ENCODE data around the gene TRAF4.

The TRAF4 gene

DNA sequence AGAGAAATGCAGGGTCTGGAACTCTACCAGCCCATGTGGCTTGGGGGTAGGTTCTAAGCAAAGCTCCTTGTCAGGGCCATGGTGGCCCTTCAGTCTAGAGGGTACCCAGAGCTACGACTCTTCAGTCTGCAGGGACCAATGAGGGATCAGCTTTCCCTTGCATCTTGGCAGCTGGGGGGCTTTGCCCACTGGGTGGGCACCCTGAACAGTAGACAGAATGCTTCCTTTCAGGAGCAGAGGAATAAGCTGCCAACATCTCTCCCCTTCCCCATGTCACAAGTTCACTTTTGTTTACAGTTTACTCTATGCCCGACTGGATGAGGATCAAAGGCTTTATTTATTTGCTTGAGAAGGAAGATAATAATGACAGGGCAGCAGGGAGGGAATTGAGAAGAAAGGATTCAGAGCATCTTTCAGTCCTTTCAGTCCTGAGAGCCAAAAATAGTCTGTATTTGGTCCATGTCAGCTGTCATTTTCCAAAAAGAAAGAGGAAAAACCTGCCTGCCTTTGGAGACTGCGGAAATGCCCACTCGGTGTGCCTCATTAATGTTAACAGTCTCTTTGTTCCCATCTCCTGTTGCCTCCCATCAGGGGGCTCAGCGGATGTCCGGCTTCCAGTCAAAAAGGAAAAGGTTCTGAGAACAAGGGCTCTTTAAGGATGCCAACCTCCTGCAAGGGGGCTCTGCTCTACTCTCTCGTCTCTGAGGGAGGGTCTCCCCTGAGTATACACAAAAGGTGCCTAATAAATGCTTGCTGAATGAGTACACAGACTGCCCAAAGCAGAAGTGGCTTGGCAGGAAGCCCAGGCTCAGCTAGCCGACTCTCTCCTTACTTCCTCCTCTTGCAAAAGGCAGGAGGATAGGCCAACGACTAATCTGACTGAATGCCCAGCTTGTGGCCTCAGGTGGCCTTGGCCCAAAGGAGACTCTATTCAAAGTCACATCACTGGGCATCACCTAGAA lies 17.1 kb downstream of the TRAF4 start:
- peaks cover 8% of the 10 kb centered on the region; the same call in 1 of the 2 replicates for H3K79me2 ChIP-seq (ENCODE audit: insufficient read depth, low read length)
- ATAC-seq (ENCODE audit: insufficient read depth, low read depth) (no peak), DNase-seq (no peak)
- H3K4me1 ChIP-seq (ENCODE audit: insufficient read depth, low read length): no peaks in the 10 kb centered on the region
- H3K4me3 ChIP-seq (ENCODE audit: low read depth in 1 of 2, low read length in 2 of 2): no peak overlapping the region
- peaks cover 20% of the 10 kb centered on the region; the same call in 1 of the 2 replicates for H4K20me1 ChIP-seq (ENCODE audit: insufficient read depth, low read length)
- TF ChIP-seq, protein P1, sequence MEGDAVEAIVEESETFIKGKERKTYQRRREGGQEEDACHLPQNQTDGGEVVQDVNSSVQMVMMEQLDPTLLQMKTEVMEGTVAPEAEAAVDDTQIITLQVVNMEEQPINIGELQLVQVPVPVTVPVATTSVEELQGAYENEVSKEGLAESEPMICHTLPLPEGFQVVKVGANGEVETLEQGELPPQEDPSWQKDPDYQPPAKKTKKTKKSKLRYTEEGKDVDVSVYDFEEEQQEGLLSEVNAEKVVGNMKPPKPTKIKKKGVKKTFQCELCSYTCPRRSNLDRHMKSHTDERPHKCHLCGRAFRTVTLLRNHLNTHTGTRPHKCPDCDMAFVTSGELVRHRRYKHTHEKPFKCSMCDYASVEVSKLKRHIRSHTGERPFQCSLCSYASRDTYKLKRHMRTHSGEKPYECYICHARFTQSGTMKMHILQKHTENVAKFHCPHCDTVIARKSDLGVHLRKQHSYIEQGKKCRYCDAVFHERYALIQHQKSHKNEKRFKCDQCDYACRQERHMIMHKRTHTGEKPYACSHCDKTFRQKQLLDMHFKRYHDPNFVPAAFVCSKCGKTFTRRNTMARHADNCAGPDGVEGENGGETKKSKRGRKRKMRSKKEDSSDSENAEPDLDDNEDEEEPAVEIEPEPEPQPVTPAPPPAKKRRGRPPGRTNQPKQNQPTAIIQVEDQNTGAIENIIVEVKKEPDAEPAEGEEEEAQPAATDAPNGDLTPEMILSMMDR (IDR thresholded peaks at IDR 0.05; ENCODE audit: borderline replicate concordance, extremely low read depth, low read length, poor library complexity, severe bottlenecking): no peak
- no peak for TF ChIP-seq EZH2 (IDR thresholded peaks at IDR 0.05; ENCODE audit: borderline replicate concordance, low read depth, low read length, severe bottlenecking)
- H3K9me3 ChIP-seq (ENCODE audit: insufficient read depth, low read length, severe bottlenecking): no peaks in the 10 kb centered on the region
- H3K27me3 ChIP-seq (ENCODE audit: insufficient read depth, low read length, poor library complexity): no peaks in the 10 kb centered on the region
- no peak overlapping the region for H2AFZ ChIP-seq (ENCODE audit: low read depth, low read length)
- H3K27ac ChIP-seq (ENCODE audit: low read length): no peak overlapping the region
- H3K9ac ChIP-seq (ENCODE audit: low read depth, low read length): no peak overlapping the region
- no peak overlapping the region for H3K4me2 ChIP-seq (ENCODE audit: insufficient read depth, low read length)
- H3K36me3 ChIP-seq (ENCODE audit: insufficient read depth, low read length): peaks cover 64% of the 10 kb centered on the region

DNA sequence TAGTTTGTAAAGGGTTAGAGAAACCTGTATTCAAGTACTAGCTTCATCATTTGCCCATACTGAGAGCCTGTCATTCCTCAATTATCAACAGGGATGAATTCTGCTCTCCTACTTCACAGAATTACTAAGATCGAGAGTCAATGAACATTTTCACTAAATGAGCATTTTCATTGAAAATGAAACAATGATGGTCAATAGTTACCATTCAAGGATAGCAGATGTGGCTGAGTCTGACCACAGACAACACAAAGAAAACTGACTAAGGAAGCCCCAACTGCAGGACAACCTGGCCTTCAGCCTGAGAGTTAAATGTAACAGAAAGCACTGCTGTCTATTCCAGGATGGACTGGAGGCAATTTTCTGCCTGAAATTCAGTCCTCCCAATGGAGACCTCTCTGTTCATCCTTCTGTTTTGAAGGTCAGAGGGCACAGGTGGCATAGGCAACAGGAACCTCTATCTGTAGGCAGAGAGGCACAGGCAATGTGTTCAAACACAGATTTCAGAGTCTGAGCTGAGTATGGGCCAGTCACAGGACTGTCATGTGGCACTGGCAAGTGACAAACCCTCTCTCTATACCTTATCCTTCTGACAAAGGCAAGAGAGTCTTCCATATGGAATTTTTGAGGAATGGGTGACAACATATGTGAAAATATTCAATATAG lies 19.5 kb downstream of the TRAF4 start:
- Histone ChIP-seq H3K27me3 (ENCODE audit: insufficient read depth, low read length, poor library complexity) (no peaks in the 10 kb centered on the region), H3K4me1 (ENCODE audit: insufficient read depth, low read length) (no peaks in the 10 kb centered on the region), H3K27ac (ENCODE audit: low read length) (no peak overlapping the region), H3K9ac (ENCODE audit: low read depth, low read length) (no peak overlapping the region), H3K79me2 (ENCODE audit: insufficient read depth, low read length) (peaks cover 8% of the 10 kb centered on the region), H4K20me1 (ENCODE audit: insufficient read depth, low read length) (peaks cover 17% of the 10 kb centered on the region; the same call in 1 of the 2 replicates), H3K4me2 (ENCODE audit: insufficient read depth, low read length) (no peak overlapping the region), H3K36me3 (ENCODE audit: insufficient read depth, low read length) (peaks cover 62% of the 10 kb centered on the region), H3K9me3 (ENCODE audit: insufficient read depth, low read length, severe bottlenecking) (no peaks in the 10 kb centered on the region), H3K4me3 (ENCODE audit: low read depth in 1 of 2, low read length in 2 of 2) (no peak overlapping the region), H2AFZ (ENCODE audit: low read depth, low read length) (no peak overlapping the region)
- ATAC-seq (ENCODE audit: insufficient read depth, low read depth): peak; percentile 31; the same call in 1 of the 3 replicates
- no peak for DNase-seq
- TF ChIP-seq EZH2 (IDR thresholded peaks at IDR 0.05; ENCODE audit: borderline replicate concordance, low read depth, low read length, severe bottlenecking): no peak
- TF ChIP-seq, protein P1 (IDR thresholded peaks at IDR 0.05; ENCODE audit: borderline replicate concordance, extremely low read depth, low read length, poor library complexity, severe bottlenecking): no peak

DNA sequence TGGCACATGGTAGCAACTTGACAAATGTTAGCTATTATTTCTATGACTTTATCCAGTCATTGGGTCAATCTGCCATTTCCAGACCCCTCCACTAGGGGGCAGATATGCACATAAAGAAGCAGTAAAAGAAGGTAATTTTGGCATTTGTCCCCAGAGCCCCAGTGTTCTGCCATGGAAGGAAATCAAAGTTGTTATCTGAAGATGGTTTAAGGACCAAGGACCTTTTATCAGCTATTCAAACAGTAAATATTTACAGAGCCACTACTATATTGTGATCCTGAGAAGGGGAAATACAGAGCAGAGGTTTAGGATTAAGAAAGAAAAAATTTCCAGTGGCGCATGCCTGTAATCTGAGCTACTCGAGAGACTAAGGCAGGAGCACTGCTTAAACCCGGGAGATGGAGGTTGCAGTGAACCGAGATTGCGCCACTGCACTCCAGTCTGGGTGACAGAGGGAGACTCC lies 20.0 kb downstream of the TRAF4 start:
- Histone ChIP-seq H3K27ac (ENCODE audit: low read length) (no peak overlapping the region), H2AFZ (ENCODE audit: low read depth, low read length) (no peak overlapping the region), H3K36me3 (ENCODE audit: insufficient read depth, low read length) (peaks cover 56% of the 10 kb centered on the region), H3K9ac (ENCODE audit: low read depth, low read length) (no peak overlapping the region), H3K9me3 (ENCODE audit: insufficient read depth, low read length, severe bottlenecking) (no peaks in the 10 kb centered on the region), H4K20me1 (ENCODE audit: insufficient read depth, low read length) (peaks cover 11% of the 10 kb centered on the region; the same call in 1 of the 2 replicates), H3K4me2 (ENCODE audit: insufficient read depth, low read length) (no peak overlapping the region), H3K4me1 (ENCODE audit: insufficient read depth, low read length) (no peaks in the 10 kb centered on the region), H3K79me2 (ENCODE audit: insufficient read depth, low read length) (peaks cover 8% of the 10 kb centered on the region), H3K4me3 (ENCODE audit: low read depth in 1 of 2, low read length in 2 of 2) (no peak overlapping the region), H3K27me3 (ENCODE audit: insufficient read depth, low read length, poor library complexity) (no peaks in the 10 kb centered on the region)
- TF ChIP-seq, protein P1 (IDR thresholded peaks at IDR 0.05; ENCODE audit: borderline replicate concordance, extremely low read depth, low read length, poor library complexity, severe bottlenecking): peak; percentile 95
- TF ChIP-seq EZH2 (IDR thresholded peaks at IDR 0.05; ENCODE audit: borderline replicate concordance, low read depth, low read length, severe bottlenecking): no peak
- DNase-seq (peak; percentile 79), ATAC-seq (ENCODE audit: insufficient read depth, low read depth) (peak; percentile 78)

Data from DND-41 (cell line).